Measurements from ENCODE around the gene PHETA1.
"Not testable (repeated sequence)": the region's sequence is repeated elsewhere in the genome, so short reads cannot be mapped to it uniquely, and the experiment has no call there.

DNA sequence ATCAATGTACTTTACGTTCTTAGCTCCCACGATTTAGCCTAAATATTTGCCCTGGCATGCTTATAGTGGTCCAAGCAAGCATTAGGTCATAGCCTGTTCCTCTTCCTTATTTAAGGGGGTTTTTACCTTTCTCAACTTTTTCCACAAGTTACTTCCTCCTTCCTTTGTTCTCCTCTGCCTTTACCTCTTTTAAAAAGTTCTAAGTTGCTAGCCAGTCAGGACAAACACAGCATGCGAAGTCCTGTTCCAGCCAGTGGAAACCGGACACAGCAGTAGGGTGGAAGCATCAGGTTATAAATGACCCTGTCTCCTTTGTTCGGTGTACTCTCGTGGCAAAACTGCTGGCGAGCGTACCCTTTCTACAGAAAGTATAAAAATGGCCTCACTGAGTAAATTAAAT, 28.2 kb downstream of the PHETA1 start:
- not testable (repeated sequence) for TF ChIP-seq CTCF (IDR thresholded peaks at IDR 0.05; ENCODE audit: low read depth, low read length, poor library complexity, severe bottlenecking); EZH2phosphoT487 (IDR thresholded peaks at IDR 0.05; ENCODE audit: borderline replicate concordance, low read length)
